HPDE6-E6E7 (cell line): ENCODE results near the gene VWA2.

Source experiments
- DNase-seq: peaks from one replicate; pipeline ENCODE4 v3.0.0; 2011; ENCODE audit warnings: missing footprints; ENCODE audit errors: extremely low spot score

The VWA2 gene

GRCh38 chr10:114239117-114239993 lies at the start of gene VWA2:
Gene VWA2, plus strand, starts transcription at chr10:114239254. Its CDS starts 9,460 bp downstream, at chr10:114248714.
- no peak for DNase-seq

DNA sequence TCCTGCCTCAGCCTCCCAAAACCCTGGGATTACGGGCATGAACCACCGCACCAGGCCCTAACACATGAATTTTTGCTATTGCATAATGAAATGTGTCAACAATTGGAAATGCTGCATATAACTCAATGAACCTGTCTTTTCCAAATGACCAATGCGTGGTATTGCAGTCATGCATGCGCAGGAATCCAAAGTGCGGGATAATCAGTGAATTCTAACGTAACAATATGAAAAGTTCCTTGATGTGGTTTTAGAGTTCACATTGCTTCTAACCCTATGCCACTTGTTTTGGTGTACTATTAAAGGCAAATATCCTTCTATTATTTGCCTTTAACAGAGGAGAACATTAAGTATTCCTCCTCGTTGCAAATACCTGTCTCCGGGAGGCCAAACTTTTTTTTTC lies 49.4 kb upstream of the VWA2 start:
- DNase-seq = no peak

DNA sequence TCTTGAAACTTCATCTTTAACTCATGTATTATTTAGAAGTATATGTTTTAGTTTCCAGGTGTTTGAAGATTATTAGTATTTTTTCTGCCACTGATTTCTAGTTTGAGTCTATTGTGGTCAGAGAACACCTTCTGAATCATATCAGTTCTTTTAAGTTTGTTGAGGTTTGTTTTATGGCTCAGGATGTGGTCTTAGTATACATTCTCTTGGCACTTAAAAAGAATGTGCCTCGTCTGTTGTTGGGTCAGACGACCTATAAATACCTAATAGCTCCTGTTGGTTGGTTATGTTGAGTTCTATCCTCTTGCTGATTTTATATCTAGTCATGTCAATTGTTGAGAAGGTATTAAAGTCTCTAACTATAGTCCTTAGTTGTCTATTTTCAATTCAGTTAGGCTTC lies 44.0 kb upstream of the VWA2 start:
- DNase-seq = no peak

GRCh38 chr10:114199239-114199638 lies 39.8 kb upstream of the VWA2 start:
- DNase-seq = no peak

- DNase-seq = no peak
Observed at GRCh38 chr10:114202812-114203211, 36.2 kb upstream of the VWA2 start.

- no peak for DNase-seq
Observed at GRCh38 chr10:114206902-114207301, 32.2 kb upstream of the VWA2 start.

GRCh38 chr10:114207349-114207748 lies 31.7 kb upstream of the VWA2 start:
- no peak for DNase-seq

GRCh38 chr10:114208351-114208750 lies 30.7 kb upstream of the VWA2 start:
- DNase-seq = no peak

DNA sequence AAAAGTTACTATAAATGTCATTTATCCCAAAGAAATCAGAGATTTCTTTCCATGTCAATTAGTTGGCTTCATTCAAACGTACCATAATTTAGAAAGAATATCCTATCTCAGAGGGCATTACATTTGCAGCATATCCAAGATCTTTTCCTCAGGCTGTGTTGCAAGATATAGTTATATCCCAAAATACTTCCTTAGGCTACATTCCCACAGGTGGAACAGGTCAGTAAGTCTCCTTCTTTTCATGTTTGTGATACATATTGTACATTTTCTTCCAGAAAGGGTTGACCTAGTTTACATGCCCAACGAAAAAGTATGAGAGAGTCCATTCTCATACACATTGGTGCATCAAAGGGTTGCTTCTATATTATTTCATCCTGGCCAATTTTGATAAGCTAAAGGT lies 26.9 kb upstream of the VWA2 start:
- DNase-seq = no peak

DNA sequence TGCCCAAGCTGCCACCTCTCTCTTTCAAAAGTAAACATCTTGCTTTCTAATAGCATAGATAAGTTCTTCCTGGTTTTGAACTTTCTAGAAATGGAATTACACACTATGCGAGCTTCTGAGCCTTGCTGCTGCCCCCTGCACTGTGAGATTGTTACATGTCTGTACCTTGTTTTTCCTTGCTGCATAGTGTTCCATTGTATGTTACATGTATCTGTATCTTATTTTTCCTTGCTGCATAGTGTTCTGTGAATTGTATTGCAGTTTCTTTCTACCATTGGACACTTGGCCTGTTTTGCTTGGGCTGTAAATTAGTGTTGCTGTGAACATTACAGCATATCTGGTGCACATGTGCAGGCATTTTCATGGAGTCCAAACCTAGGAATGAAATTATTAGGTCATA lies 24.0 kb upstream of the VWA2 start:
- DNase-seq = no peak

DNA sequence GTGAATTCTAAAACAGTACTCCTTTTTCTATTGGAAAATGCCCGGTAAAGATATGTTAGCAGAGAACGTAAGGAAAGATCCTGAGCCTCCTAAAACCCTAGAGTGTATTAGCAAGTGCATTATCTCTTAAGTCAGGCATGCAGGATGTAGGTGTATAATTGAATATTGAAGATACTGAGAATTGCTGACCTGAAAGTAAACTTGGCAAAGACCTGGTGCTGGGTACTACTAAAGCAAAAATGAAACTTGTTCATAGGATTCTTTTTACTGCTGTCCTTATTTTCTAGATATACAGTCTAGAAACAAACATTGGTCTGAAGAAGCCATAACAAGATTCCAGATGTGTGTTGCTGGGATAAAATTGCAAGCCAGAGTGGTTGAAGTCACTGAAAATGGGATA lies 18.8 kb upstream of the VWA2 start:
- DNase-seq = no peak

DNA sequence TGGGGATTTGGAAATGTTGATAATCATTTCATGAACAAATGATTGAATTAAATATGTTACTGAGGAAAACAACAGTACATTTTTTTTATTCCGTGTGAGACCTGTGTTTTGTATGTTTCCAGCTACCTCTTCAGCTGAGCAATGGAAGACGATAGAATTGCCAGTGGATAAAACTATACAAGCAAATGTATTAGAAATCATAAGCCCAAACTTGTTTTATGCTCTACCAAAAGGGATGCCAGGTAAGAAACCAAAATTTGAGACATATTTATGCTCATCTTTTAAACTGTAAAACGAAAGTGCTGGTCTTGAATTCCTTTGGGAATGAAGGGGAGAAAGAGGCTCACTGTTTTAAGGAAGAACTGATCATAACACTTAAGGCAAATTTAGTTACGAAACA lies 17.8 kb upstream of the VWA2 start:
- DNase-seq = no peak

DNA sequence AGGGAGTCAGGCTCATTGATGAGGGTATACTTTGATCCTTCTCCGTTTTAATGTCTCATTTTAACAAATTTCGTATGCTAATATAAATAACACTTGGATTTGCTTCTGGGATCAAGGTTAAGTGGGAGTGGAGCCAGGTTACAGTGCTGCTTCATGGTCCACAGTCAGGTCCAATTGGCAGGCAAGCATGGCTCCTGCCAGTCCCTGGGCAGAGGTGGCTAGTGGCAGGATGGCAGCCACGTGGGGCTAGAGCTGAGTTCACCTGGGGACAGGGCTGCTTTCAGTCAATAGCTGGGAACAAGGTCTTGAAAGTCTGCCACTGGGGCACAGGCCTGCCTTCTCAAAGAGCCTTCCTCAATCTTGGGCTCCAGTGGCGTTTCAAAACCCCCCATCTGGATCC lies 16.0 kb upstream of the VWA2 start:
- no peak for DNase-seq

GRCh38 chr10:114228156-114228555 lies 10.9 kb upstream of the VWA2 start:
- DNase-seq = no peak

- DNase-seq = no peak
Observed at GRCh38 chr10:114232561-114233176, 6.4 kb upstream of the VWA2 start.

DNA sequence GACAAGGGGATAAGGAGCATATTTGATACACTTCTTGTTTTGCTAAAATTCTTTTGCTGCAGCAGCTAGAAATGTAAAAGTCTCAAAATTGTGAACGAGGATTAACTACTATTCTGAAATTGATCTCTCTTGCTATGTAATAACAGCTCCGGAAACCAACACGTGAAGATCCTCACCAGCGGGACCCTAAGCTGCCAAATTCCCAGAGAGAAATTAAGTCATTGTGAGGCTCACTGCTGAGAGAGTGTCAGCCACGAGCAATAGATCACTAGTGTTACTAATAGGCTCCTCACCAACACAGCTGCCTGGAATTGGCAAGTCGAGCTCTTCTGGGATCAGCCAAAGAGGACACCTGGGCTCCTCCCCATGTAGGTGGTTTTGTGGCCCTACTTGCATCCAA lies 5.6 kb upstream of the VWA2 start:
- DNase-seq = no peak

GRCh38 chr10:114234132-114234531 lies 4.9 kb upstream of the VWA2 start:
- no peak for DNase-seq

DNA sequence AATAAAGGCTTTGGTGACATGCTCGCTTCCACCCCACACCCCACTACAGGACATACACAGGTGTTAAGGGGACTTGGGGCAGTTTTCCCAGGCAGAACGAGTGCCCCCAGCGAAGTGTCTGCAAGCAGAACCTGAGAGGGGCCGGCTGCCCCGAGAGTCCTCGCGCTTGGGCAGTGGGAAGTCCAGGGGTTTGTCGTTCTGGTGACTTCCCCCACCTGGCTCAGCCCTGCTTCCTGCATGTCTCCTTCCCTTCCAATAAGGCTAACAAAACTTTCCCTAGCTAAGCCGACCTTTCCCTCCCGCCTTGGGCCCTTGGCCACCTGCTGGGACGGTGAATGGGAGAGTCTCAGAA lies 916 bp downstream of the VWA2 start:
- DNase-seq = no peak

DNA sequence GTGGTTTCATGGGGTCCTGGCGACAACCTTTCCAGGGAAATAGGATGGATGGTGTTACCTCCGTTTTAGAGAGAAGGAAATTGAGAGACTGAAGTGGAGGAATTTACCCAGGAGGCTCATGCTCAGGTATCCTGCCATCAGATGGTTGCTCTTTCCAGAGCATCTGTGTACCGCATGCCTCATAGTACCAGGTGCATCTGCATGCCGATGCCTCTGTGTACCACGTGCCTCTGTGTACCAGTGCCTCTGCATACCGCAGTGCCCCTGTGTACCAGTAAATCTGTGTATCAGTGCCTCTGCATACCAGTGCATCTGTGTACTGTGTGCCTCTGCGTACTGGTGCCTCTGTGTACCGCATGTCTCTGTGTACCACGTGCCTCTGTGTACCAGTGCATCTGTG lies 3.2 kb downstream of the VWA2 start:
- no peak for DNase-seq

- no peak for DNase-seq
Observed at GRCh38 chr10:114243661-114244060, 4.6 kb downstream of the VWA2 start.

- DNase-seq = no peak
Observed at GRCh38 chr10:114244126-114244525, 5.1 kb downstream of the VWA2 start.

GRCh38 chr10:114245121-114245791 lies 6.2 kb downstream of the VWA2 start:
- DNase-seq = peak; percentile 93
